Mesendoderm (in vitro differentiated cells): Measurements from ENCODE around the gene EPHA1.

ENCODE experiments used
- DNase-seq: peaks from one replicate; pipeline ENCODE4 v3.0.0; 2013
- H2AK5ac ChIP-seq: 2 replicates; pipeline ENCODE4 v1.6.1; 2013; ENCODE audit warnings: low read length, inconsistent platforms
- H2BK120ac ChIP-seq: 2 replicates; pipeline ENCODE4 v1.6.1; 2013; ENCODE audit warnings: low read depth, mild to moderate bottlenecking, low read length, moderate library complexity, mixed read lengths
- H2BK15ac ChIP-seq: replicated peaks from 2 replicates; pipeline ENCODE4 v1.6.1; 2013; ENCODE audit warnings: low read depth, mild to moderate bottlenecking, moderate library complexity
- H2BK5ac ChIP-seq: 2 replicates; pipeline ENCODE4 v1.6.1; 2013; ENCODE audit warnings: low read length, inconsistent platforms
- H3K18ac ChIP-seq: 2 replicates; pipeline ENCODE4 v1.6.1; 2013; ENCODE audit warnings: mild to moderate bottlenecking, low read length, mixed read lengths
- H3K23ac ChIP-seq: one replicate; pipeline ENCODE4 v1.6.1; 2013; ENCODE audit warnings: low read length
- H3K27ac ChIP-seq: 2 replicates; pipeline ENCODE4 v1.5.1; 2013; ENCODE audit warnings: low read depth, mild to moderate bottlenecking, inconsistent platforms, low read length, moderate library complexity
- H3K27me3 ChIP-seq: 2 replicates; pipeline ENCODE4 v1.6.1; 2013; ENCODE audit warnings: low read length, control low read depth, mild to moderate bottlenecking, inconsistent platforms; ENCODE audit not compliant: insufficient read depth, poor library complexity
- H3K36me3 ChIP-seq: 2 replicates; pipeline ENCODE4 v1.6.1; 2013; ENCODE audit warnings: low read length, inconsistent platforms; ENCODE audit not compliant: control insufficient read depth, insufficient read depth
- H3K4ac ChIP-seq: one replicate; pipeline ENCODE4 v1.6.1; 2013; ENCODE audit warnings: low read depth, mild to moderate bottlenecking, low read length, moderate library complexity
- H3K4me1 ChIP-seq: 2 replicates; pipeline ENCODE4 v1.6.1; 2013; ENCODE audit warnings: low read depth, low read length, inconsistent platforms; ENCODE audit not compliant: control insufficient read depth
- H3K4me2 ChIP-seq: 2 replicates; pipeline ENCODE4 v1.6.1; 2013; ENCODE audit warnings: low read length
- H3K4me3 ChIP-seq: 2 replicates; pipeline ENCODE4 v1.5.1; 2013; ENCODE audit warnings: mild to moderate bottlenecking, low read length
- H3K56ac ChIP-seq: one replicate; pipeline ENCODE4 v1.6.1; 2013; ENCODE audit warnings: low read length
- H3K79me1 ChIP-seq: 2 replicates; pipeline ENCODE4 v1.6.1; 2013; ENCODE audit warnings: low read length, inconsistent platforms
- H3K79me2 ChIP-seq: 2 replicates; pipeline ENCODE4 v1.6.1; 2013; ENCODE audit warnings: mild to moderate bottlenecking, low read length; ENCODE audit not compliant: control insufficient read depth, insufficient read depth
- H3K9ac ChIP-seq: 2 replicates; pipeline ENCODE4 v1.6.1; 2013; ENCODE audit warnings: low read length, inconsistent platforms
- H4K5ac ChIP-seq: one replicate; pipeline ENCODE4 v1.6.1; 2013; ENCODE audit warnings: low read length
- H4K8ac ChIP-seq: one replicate; pipeline ENCODE4 v1.6.1; 2013; ENCODE audit warnings: low read depth, mild to moderate bottlenecking, control low read depth, low read length, moderate library complexity
- WGBS: extraction: QIAGEN DNeasy Blood & Tissue Kit; methylation state at CpG from one replicate; pipeline ENCODE4 v1.1.7; 2013; ENCODE audit warnings: low lambda C conversion rate, missing lambda C conversion rate; ENCODE audit not compliant: insufficient coverage; ENCODE audit errors: extremely low coverage; 5-methylcytosine and 5-hydroxymethylcytosine counted together

EPHA1 gene

DNA sequence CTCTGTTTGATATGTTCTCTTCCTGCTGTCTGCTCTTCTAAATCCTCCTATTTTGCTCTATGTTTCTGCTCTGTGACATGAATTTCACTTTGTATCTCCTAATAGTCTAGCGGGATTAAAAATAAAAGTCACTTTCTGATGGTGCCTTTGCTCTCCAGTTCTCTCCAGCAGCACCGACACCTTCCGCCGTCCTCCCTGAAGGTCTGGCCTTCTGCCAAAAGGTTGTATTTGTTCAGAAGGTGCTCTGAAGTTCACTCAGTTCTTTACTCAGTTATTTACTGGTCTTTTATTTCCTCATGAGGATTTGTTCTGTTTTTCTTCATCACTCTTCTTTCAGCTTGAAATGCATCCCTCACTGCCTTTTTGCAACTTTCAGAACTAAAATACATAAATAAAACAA is 11.2 kb upstream of the EPHA1 start:
- H3K23ac ChIP-seq: no peak overlapping the region
- no peak overlapping the region for H3K4ac ChIP-seq
- no peak overlapping the region for H2BK120ac ChIP-seq
- H3K18ac ChIP-seq: no peak overlapping the region
- no peak overlapping the region for H3K4me3 ChIP-seq
- no CpG with 5 or more reads among the region's 4 CpGs for WGBS
- H3K27ac ChIP-seq: no peak overlapping the region
- H3K79me2 ChIP-seq: no peaks in the 10 kb centered on the region
- H3K56ac ChIP-seq: no peak overlapping the region
- no peak overlapping the region for H3K9ac ChIP-seq
- no peak overlapping the region for H2BK15ac ChIP-seq
- DNase-seq: no peak
- no peaks in the 10 kb centered on the region for H3K79me1 ChIP-seq
- H4K5ac ChIP-seq: no peak overlapping the region
- no peak overlapping the region for H4K8ac ChIP-seq
- no peak overlapping the region for H3K4me2 ChIP-seq
- H2AK5ac ChIP-seq: no peak overlapping the region
- H3K36me3 ChIP-seq: no peaks in the 10 kb centered on the region
- no peaks in the 10 kb centered on the region for H3K27me3 ChIP-seq
- no peak overlapping the region for H2BK5ac ChIP-seq
- no peaks in the 10 kb centered on the region for H3K4me1 ChIP-seq

DNA sequence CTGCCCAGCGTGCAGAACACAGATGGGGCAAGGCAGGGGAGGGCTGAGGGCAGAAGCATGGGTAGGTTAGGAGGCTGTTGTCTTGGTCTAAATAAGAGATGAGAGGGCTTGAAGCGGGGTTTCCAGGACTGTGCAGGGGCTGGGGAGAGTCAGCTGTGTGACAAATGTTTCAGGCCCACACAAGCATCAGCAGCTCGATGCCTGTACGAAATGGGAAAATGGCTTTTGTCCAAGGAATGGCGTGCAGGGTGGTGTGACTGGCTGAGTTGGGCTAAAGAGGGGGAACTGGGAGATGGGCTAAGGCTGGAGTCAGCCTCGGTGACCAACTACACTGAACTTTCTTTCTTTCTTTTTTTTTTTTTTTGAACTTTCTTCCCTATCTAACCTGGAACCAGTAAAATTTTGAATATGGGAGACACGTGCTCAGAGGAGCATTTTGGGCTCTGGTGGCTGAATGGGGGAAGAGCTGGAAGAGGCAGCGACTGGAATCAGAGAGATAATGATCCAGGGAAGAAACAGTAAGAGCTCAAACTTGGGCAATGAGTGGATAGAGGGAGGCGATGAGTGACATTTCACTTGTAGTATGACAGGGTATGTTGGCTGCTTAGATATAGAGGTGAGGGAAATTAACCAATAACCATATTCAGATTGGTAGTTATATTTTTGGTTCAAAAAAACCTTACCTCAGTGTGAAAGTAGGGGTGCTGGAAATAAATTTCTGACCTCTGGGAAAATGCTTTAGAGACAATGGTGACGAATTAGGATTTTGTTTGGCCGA is 10.2 kb upstream of the EPHA1 start:
- Histone ChIP-seq H2BK5ac (no peak overlapping the region), H3K56ac (no peak overlapping the region), H2AK5ac (no peak overlapping the region), H3K27me3 (no peaks in the 10 kb centered on the region), H3K27ac (no peak overlapping the region), H3K79me1 (no peaks in the 10 kb centered on the region), H3K36me3 (no peaks in the 10 kb centered on the region), H2BK120ac (no peak overlapping the region), H3K4ac (no peak overlapping the region), H3K79me2 (no peaks in the 10 kb centered on the region), H4K8ac (no peak overlapping the region), H3K4me2 (no peak overlapping the region), H3K9ac (no peak overlapping the region), H4K5ac (no peak overlapping the region), H3K4me1 (no peaks in the 10 kb centered on the region), H2BK15ac (no peak overlapping the region), H3K23ac (no peak overlapping the region), H3K4me3 (no peak overlapping the region), H3K18ac (no peak overlapping the region)
- no CpG with 5 or more reads among the region's 11 CpGs for WGBS
- no peak for DNase-seq

DNA sequence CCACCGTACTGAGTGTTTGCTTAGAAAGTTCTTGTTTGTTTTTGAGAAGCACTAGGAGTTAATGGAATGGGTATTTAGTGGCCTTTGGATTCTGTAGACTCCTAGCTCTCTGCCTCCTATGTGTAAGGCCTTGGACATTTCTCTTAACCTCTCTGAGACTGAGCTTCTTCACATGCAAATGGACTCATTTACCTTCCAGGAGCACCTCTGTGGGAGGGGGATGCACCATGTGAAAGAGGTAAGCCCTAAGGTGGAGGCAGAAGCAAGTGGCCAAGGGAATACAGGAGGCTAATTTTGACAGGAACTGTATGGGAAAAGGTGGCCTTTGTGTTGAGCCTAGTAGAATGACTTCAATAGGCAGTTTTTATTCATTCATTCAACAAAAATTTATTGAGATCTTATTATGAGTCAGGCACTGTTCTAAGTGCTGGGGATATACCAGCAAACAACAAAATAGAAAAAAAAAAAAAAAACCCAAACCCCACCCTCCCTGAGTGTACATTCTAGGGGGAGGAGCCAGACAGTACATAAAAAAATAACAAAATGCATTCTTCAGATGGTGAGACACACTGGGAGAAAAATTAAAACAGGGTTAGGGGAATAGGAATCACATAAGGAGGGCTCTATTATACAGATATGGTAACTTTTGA is 9.2 kb upstream of the EPHA1 start:
- WGBS: no CpG with 5 or more reads among the region's 1 CpG
- Histone ChIP-seq H4K8ac (no peak overlapping the region), H3K27me3 (no peaks in the 10 kb centered on the region), H3K79me2 (no peaks in the 10 kb centered on the region), H2AK5ac (no peak overlapping the region), H3K4me2 (no peak overlapping the region), H3K23ac (no peak overlapping the region), H2BK15ac (no peak overlapping the region), H3K4ac (no peak overlapping the region), H3K9ac (no peak overlapping the region), H3K56ac (no peak overlapping the region), H3K4me3 (no peak overlapping the region), H2BK120ac (no peak overlapping the region), H3K79me1 (no peaks in the 10 kb centered on the region), H3K4me1 (no peaks in the 10 kb centered on the region), H3K27ac (no peak overlapping the region), H3K18ac (no peak overlapping the region), H2BK5ac (no peak overlapping the region), H4K5ac (no peak overlapping the region), H3K36me3 (no peaks in the 10 kb centered on the region)
- DNase-seq: no peak

- no peak overlapping the region for H3K4me2 ChIP-seq
- no peak overlapping the region for H2BK5ac ChIP-seq
- no CpG with 5 or more reads among the region's 3 CpGs for WGBS
- H2BK15ac ChIP-seq: no peak overlapping the region
- H3K4me3 ChIP-seq: no peak overlapping the region
- no peaks in the 10 kb centered on the region for H3K36me3 ChIP-seq
- no peaks in the 10 kb centered on the region for H3K79me2 ChIP-seq
- DNase-seq: peak; percentile 32
- no peak overlapping the region for H3K56ac ChIP-seq
- peaks cover 3% of the 10 kb centered on the region for H3K4me1 ChIP-seq
- H3K9ac ChIP-seq: no peak overlapping the region
- H2AK5ac ChIP-seq: no peak overlapping the region
- H3K4ac ChIP-seq: no peak overlapping the region
- no peak overlapping the region for H3K27ac ChIP-seq
- H3K18ac ChIP-seq: no peak overlapping the region
- H3K27me3 ChIP-seq: no peaks in the 10 kb centered on the region
- no peaks in the 10 kb centered on the region for H3K79me1 ChIP-seq
- H3K23ac ChIP-seq: no peak overlapping the region
- H4K8ac ChIP-seq: no peak overlapping the region
- no peak overlapping the region for H2BK120ac ChIP-seq
- H4K5ac ChIP-seq: no peak overlapping the region
Observed at GRCh38 chr7:143416565-143417149, 8.0 kb upstream of the EPHA1 start.

DNA sequence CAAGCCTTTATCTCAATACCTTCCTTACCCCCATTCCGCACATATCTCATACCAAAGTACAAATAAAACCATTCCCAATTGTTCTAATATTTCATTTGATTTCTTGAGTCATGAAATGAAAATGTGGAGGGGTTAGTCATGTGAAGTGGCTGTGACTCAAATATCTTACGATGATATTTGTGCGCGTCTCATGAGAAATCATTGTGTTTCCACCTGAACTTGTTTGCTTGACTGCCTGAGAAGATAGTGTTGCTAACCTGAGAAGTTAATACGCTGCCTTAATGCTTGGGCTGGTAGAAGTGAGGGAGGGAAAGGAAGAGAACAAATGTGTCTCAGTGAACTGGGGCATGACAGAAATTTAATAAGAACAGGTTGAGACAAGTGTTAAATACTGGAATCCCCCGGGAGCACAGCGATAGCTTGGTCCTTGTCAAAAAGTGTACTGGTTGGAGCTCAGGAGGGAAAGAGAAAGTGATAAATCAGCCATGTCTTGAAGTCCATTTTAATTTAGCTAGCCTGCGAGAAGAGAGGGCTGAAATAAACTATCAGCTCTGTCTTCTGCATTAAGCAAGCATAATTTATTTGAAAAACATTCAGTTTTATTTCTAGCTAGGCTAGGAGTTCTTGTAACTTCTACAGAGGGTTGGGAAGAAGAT is 7.2 kb upstream of the EPHA1 start:
- 100% methylated on average over 1 of the region's 8 CpGs for WGBS
- no peak overlapping the region for H3K9ac ChIP-seq
- H3K4me2 ChIP-seq: no peak overlapping the region
- no peak overlapping the region for H3K18ac ChIP-seq
- no peak overlapping the region for H2BK15ac ChIP-seq
- peaks cover 3% of the 10 kb centered on the region for H3K4me1 ChIP-seq
- H3K4ac ChIP-seq: no peak overlapping the region
- no peak for DNase-seq
- no peak overlapping the region for H2AK5ac ChIP-seq
- no peak overlapping the region for H3K23ac ChIP-seq
- no peaks in the 10 kb centered on the region for H3K36me3 ChIP-seq
- no peaks in the 10 kb centered on the region for H3K79me2 ChIP-seq
- no peak overlapping the region for H2BK5ac ChIP-seq
- H3K27ac ChIP-seq: no peak overlapping the region
- no peaks in the 10 kb centered on the region for H3K27me3 ChIP-seq
- no peak overlapping the region for H3K56ac ChIP-seq
- H4K5ac ChIP-seq: no peak overlapping the region
- H2BK120ac ChIP-seq: no peak overlapping the region
- no peak overlapping the region for H4K8ac ChIP-seq
- H3K4me3 ChIP-seq: no peak overlapping the region
- H3K79me1 ChIP-seq: no peaks in the 10 kb centered on the region
